WERI-Rb-1 (cell line): ENCODE results near the gene DEPDC5.

Source experiments
- DNase-seq: peaks from one replicate; pipeline ENCODE4 v3.0.0-alpha.2; 2020
- H3K27ac ChIP-seq: fragments of 250-450 bp; sonication (Bioruptor Pico); 2 replicates; pipeline ENCODE4 v1.5.1; 2020; ENCODE audit warnings: mild to moderate bottlenecking, moderate library complexity
- H3K27me3 ChIP-seq: fragments of 250-450 bp; sonication (Bioruptor Pico); 2 replicates; pipeline ENCODE4 v1.5.1; 2021; ENCODE audit warnings: mild to moderate bottlenecking, low read depth, moderate library complexity; ENCODE audit not compliant: insufficient read depth, severe bottlenecking
- H3K36me3 ChIP-seq: fragments of 250-450 bp; sonication (Bioruptor Pico); 2 replicates; pipeline ENCODE4 v1.5.1; 2020; ENCODE audit warnings: mild to moderate bottlenecking, moderate library complexity
- H3K4me3 ChIP-seq: 2 replicates; pipeline ENCODE4 v1.5.1; 2011; ENCODE audit warnings: low read depth, mild to moderate bottlenecking, control low read depth, low read length
- H3K9me3 ChIP-seq: fragments of 250-450 bp; sonication (Bioruptor Pico); 2 replicates; pipeline ENCODE4 v1.5.1; 2021; ENCODE audit warnings: mild to moderate bottlenecking, moderate library complexity; ENCODE audit not compliant: severe bottlenecking
- CTCF ChIP-seq: IDR thresholded peaks from 2 replicates; pipeline ENCODE4 v1.5.1; 2011; ENCODE audit warnings: low read depth, mild to moderate bottlenecking, control low read depth, inconsistent platforms, low read length

Gene DEPDC5

GRCh38 chr22:31926024-31926423 is 172.2 kb downstream of the DEPDC5 start:
- H3K4me3 ChIP-seq = no peak overlapping the region
- no peak overlapping the region for H3K27ac ChIP-seq
- H3K27me3 ChIP-seq = no peaks in the 10 kb centered on the region
- DNase-seq = no peak
- TF ChIP-seq CTCF = no peak
- H3K36me3 ChIP-seq = no peaks in the 10 kb centered on the region
- H3K9me3 ChIP-seq = no peaks in the 10 kb centered on the region

GRCh38 chr22:31926969-31927368 is 173.2 kb downstream of the DEPDC5 start:
- Histone ChIP-seq H3K4me3 (no peak overlapping the region), H3K9me3 (no peaks in the 10 kb centered on the region), H3K36me3 (no peaks in the 10 kb centered on the region), H3K27ac (no peak overlapping the region), H3K27me3 (no peaks in the 10 kb centered on the region)
- no peak for TF ChIP-seq CTCF
- peak; percentile 20 for DNase-seq

GRCh38 chr22:31927562-31927961 is 173.7 kb downstream of the DEPDC5 start:
- Histone ChIP-seq H3K27ac (no peak overlapping the region), H3K36me3 (no peaks in the 10 kb centered on the region), H3K27me3 (no peaks in the 10 kb centered on the region), H3K4me3 (no peak overlapping the region), H3K9me3 (no peaks in the 10 kb centered on the region)
- DNase-seq = no peak
- TF ChIP-seq CTCF = no peak

- DNase-seq = no peak
- Histone ChIP-seq H3K9me3 (no peaks in the 10 kb centered on the region), H3K27ac (no peak overlapping the region), H3K27me3 (no peaks in the 10 kb centered on the region), H3K4me3 (no peak overlapping the region), H3K36me3 (no peaks in the 10 kb centered on the region)
- no peak for TF ChIP-seq CTCF
Observed at GRCh38 chr22:31929167-31929930, 175.5 kb downstream of the DEPDC5 start.

- no peak for DNase-seq
- H3K4me3 ChIP-seq = no peak overlapping the region
- no peak overlapping the region for H3K27ac ChIP-seq
- no peaks in the 10 kb centered on the region for H3K9me3 ChIP-seq
- H3K27me3 ChIP-seq = no peaks in the 10 kb centered on the region
- TF ChIP-seq CTCF = no peak
- H3K36me3 ChIP-seq = no peaks in the 10 kb centered on the region
Observed at GRCh38 chr22:31932863-31933262, 179.0 kb downstream of the DEPDC5 start.

- Histone ChIP-seq H3K9me3 (no peaks in the 10 kb centered on the region), H3K27me3 (no peaks in the 10 kb centered on the region), H3K27ac (no peak overlapping the region), H3K36me3 (no peaks in the 10 kb centered on the region), H3K4me3 (no peak overlapping the region)
- TF ChIP-seq CTCF = no peak
- no peak for DNase-seq
Observed at GRCh38 chr22:31933406-31933805, 179.6 kb downstream of the DEPDC5 start.
